NCI-H2227 (cell line): ENCODE results near the gene ERLEC1.
"Not testable (repeated sequence)": the region's sequence is repeated elsewhere in the genome, so short reads cannot be mapped to it uniquely, and the experiment has no call there.

ENCODE experiments used
- DNase-seq: peaks from one replicate; lab custom pipeline; 2025; ENCODE audit not compliant: unreplicated experiment; lab: John Stamatoyannopoulos, UW

The ERLEC1 gene

GRCh38 chr2:53786705-53787613 is at the start of gene ERLEC1, which contains the start of gene ASB3:
ERLEC1 (plus strand) TSS chr2:53787044; CDS start chr2:53787211, 167 bp downstream.
ASB3 (minus strand) TSS chr2:53786953; CDS start chr2:53765572, 21,381 bp downstream.
- peak; percentile 96 for DNase-seq

GRCh38 chr2:53737091-53737490 is 49.8 kb upstream of the ERLEC1 start:
- DNase-seq = no peak

- DNase-seq = no peak
These were observed 47.8 kb upstream of the ERLEC1 start for GRCh38 chr2:53739032-53739431.

- peak; percentile 59 for DNase-seq
These were observed 46.7 kb upstream of the ERLEC1 start for GRCh38 chr2:53740170-53740569.

- DNase-seq = no peak
These were observed 42.3 kb upstream of the ERLEC1 start for GRCh38 chr2:53744395-53745065.

GRCh38 chr2:53750041-53750768 is 36.6 kb upstream of the ERLEC1 start:
- no peak for DNase-seq

GRCh38 chr2:53751728-53752127 is 35.1 kb upstream of the ERLEC1 start:
- no peak for DNase-seq

- DNase-seq = no peak
These were observed 34.5 kb upstream of the ERLEC1 start for GRCh38 chr2:53752385-53752784.

GRCh38 chr2:53753041-53753440 is 33.8 kb upstream of the ERLEC1 start:
- DNase-seq = no peak

- no peak for DNase-seq
These were observed 31.7 kb upstream of the ERLEC1 start for GRCh38 chr2:53755121-53755520.

GRCh38 chr2:53756644-53757043 is 30.2 kb upstream of the ERLEC1 start:
- DNase-seq = no peak

GRCh38 chr2:53757206-53757605 is 29.6 kb upstream of the ERLEC1 start:
- DNase-seq = not testable (repeated sequence)

GRCh38 chr2:53765767-53766166 is 21.1 kb upstream of the ERLEC1 start:
- no peak for DNase-seq

GRCh38 chr2:53767405-53768241 is 19.2 kb upstream of the ERLEC1 start, which contains the start of gene CHAC2:
CHAC2 (plus strand) TSS chr2:53767804; CDS start chr2:53767887, 83 bp downstream.
- DNase-seq = peak; percentile 93

GRCh38 chr2:53768242-53768542 is 18.7 kb upstream of the ERLEC1 start:
- DNase-seq = peak; percentile 78

- DNase-seq = no peak
These were observed 17.4 kb upstream of the ERLEC1 start for GRCh38 chr2:53769318-53769945.

GRCh38 chr2:53770264-53770663 is 16.6 kb upstream of the ERLEC1 start:
- DNase-seq = no peak

GRCh38 chr2:53777134-53777533 is 9.7 kb upstream of the ERLEC1 start:
- no peak for DNase-seq

- DNase-seq = no peak
These were observed 8.2 kb upstream of the ERLEC1 start for GRCh38 chr2:53778536-53779162.

GRCh38 chr2:53780056-53780455 is 6.8 kb upstream of the ERLEC1 start:
- DNase-seq = no peak
